HG03571 (cell line): Measurements from ENCODE around the gene SEC16A.

Experiments
- ATAC-seq: cut with Tn5 transposase; IDR thresholded peaks from one replicate; pipeline ENCODE4 v1.9.1; 2021; ENCODE audit not compliant: unreplicated experiment

The SEC16A gene

DNA sequence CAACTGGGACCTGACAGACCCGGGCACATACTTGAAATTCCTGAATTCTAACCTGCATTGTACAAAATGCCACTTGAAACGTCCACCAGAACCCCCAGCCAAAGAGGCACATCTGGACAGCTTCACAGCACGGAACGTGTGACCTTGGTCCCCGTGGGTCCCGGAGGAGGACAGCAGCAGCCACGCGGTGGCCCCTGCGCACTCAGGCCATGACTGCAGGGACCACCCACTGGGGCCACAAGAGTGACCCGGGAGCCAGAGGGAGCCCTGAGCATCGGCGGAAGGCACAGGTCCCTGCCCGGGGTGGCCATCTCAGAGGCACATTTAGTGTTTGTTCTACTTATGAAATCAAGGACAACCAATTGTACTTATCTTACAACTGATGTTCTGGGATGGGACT is 80.8 kb downstream of the SEC16A start:
- no peak for ATAC-seq

DNA sequence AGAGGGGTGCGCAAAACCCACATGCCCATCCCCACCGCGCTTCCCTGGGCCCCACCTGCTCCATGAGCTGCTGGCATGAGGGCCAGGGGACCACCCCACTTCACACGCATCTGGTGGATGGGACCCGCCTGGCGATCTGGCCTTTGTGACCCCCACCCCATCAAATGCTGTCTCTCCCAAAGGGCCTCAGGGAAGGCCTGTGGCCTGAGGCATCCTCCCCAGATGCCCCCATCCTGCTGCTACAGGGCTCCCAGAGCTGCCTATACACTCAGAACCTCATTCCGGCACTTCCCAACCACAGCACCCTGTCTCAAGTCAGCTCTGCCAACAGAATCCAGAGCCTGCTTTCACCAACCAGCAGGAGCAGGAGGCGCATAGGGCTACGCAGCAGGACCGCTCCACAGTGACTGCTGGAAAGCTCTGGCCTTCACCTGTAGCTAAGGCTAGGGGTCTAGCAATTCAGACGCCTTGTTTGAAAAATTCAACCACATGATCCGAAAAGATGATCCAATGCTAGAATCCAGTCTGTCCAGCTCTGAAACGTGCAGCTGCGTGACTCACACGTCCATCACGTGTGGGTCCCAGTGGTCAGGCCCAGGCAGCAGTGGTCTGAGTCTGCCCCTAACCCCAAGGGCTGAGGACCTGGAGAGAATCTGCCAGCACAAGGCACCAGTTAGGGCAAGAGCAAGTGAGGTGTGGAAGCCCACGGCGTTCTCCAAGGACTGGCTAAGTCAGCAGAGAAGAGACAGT is 81.5 kb downstream of the SEC16A start:
- no peak for ATAC-seq

DNA sequence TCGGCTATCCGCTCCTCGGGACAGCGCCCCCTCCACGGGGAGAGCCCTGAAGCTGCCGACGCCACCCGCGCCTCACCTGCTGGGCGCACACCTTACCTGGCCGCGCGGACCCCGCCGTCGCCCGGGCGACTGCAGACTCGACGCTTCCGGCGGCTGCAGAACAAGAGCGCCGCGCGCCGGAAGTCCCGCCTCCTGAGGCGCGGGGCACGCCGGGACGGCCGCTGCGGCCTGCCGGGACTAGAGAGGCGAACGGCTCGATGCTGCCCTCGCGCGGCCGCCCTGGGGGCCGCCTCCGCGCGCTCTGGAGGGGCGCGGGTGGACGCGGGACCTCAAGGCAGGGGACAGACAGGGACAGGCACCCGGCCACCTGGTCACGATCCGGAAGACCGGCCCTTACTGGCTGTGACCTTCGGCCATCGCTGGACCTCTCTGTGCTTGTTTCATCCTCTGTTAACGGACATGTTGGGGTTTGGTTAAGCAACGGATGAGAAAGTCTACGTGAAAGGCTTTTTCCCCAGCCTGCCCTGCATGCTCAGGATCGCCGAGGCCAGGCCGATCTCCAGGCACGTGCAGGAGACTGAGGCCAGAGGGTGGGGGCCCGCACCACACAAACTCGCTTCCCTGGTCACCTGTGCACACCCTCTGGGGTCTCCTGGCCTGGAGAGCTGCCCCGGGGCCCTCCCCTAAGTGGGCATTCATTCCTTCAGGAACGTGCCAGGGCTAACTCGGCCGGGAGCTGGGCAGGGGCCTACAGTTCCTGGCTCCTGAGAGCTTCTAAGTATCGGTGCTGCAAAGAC is 82.6 kb downstream of the SEC16A start, which contains the start of gene SNAPC4:
SNAPC4 (minus strand) TSS at position 133 of the 797 bp plus-strand sequence. CDS start 1,742 bp downstream, outside the sequence.
- ATAC-seq = peak; percentile 63

DNA sequence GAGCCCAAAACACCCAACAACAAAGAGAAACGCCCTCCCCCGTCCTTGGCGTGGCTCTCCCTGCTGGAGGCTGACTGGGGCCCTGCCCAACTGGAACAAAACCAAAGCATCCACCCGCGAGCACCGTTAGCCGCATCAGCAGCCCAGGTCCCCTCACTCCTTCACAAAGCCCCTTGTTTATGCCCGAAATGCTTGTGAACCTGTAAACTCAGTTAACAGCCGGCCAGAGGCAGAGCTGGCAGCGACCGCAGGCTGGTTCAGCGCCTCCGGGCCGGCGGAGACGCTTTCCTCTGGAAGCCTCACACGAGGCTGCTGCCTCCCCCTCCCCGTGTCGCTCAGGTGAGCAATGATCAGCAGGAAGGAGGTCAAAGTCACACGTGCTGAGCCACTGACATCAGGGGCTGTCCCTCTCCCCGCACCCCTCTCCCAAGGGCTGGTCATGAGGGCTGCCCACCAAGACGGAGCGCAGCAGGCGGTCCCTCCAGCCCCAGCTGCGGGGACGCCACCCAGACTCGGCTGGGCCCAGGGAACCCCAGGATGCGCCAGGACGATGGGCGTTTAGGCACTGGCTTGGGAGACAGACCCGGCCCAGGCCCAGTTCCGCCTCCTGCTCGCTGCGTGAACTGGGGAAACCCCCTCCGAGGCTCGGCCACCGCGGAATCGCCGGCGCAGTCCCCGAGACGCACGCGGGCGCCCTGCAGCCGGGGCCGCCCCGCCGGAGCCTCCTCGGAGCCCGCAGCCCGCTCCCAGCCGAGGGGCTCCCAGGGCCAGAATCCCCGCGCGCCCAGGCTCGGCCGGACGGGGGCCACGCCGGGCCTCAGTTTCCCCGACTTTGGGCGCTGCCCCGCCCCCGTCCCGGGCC is 83.4 kb downstream of the SEC16A start:
- peak; percentile 23 for ATAC-seq

DNA sequence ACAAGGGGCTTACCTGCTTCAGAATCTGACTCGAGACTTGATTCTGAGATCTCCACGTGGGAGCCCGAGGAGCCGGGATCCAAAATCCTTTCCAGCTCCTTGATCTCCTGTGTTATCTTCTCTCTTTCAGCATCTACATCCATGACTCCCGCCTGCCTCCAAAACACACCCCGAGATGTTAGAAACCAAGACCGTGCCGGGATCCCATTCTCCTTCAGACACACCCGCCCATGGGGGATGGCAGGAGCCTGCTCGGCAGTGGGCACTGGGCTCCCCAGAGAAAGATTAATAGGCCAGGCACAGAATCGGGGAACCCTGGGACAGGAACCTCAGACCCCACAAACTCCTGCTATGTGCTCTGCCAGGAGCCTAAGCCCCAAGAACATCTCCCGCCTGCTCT is 84.6 kb downstream of the SEC16A start:
- no peak for ATAC-seq

DNA sequence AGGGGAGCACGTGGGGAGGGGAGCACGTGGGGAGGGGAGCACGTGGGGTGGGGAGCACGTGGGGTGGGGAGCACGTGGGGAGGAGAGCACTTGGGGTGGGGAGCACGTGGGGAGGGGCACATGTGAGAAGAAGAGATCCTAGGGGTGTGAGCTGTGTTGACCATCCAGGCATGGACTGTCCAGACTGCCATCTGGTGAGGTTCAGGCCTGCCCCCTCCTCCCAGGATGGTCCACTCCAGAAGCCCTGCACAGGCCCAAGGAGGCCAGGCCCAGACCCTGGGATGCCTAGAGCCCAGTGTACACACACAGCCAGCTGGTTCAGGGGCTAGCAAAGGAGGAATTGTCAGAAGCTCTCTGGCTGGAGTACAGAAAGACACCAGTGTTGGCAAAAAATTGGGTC is 85.2 kb downstream of the SEC16A start:
- no peak for ATAC-seq

DNA sequence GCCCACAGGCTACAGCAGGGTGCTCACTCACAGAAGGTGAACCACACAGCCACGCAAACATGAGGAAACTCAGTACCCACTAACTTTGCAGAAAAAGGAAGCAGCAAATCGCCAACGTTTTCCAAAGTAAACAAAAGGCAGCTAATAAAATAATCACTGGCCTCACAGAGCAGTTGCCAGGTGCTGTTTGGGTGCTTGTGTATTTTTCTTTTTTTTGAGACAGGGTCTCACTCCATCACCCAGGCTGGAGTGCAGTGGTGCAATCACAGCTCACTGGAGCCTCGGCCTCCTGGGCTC is 86.7 kb downstream of the SEC16A start:
- ATAC-seq = no peak

DNA sequence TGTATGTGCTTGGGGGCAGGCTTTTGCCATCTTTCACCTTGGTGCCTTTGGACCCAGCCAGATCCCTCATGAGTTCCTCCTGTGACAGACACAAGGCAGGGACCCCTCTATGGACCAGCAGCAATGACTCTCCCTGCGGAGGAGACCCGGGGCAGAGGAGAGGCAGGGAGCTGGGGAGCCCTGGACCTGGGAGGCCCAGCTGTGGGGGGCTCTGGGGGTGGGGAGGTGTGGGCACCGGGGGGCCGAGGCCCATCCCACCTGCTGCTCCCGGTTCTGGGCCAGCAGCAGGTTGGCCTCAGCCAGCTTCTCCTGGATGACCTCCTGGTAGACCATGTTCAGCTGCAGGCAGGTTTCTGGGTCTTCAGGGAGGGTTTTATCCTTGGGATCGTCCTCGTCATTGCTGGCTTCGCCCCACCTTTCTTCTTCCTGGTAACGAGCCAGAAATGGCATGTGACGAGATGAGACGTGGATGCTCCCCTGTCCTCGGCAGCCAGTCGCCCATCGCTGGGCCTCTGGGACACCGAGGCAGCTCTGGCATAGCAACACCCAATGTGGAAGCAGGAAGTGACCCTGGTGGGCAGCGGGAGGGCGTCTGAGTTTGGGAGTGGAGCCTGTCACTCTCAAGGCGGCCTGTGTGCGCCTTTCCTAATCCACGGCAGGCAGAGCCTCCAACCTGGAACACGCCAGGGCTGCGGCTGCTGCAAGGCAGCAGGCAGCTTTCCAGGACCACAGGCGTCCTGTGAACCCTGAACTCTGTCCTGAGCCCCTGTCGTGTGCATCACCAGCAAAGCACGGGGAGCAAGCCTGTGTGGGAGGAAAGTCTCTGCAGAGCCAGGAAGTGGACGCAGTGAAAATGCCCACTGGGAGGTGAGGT is 87.3 kb downstream of the SEC16A start:
- no peak for ATAC-seq

DNA sequence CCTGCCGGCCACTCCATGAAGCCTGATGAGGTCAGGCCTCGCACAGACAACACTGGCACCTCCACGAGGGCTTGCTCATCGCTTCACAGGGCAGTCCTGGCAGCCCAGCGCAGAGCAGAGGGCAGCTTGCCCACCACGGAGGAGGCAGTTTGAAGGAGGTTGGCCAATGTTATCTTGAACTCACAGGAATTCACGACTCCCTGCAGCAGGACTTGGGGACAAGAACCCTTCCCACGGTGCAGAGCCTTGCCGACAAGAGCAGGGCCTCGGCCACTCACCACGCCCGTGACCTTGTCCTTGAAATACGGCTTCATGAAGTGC is 87.9 kb downstream of the SEC16A start:
- ATAC-seq = no peak

DNA sequence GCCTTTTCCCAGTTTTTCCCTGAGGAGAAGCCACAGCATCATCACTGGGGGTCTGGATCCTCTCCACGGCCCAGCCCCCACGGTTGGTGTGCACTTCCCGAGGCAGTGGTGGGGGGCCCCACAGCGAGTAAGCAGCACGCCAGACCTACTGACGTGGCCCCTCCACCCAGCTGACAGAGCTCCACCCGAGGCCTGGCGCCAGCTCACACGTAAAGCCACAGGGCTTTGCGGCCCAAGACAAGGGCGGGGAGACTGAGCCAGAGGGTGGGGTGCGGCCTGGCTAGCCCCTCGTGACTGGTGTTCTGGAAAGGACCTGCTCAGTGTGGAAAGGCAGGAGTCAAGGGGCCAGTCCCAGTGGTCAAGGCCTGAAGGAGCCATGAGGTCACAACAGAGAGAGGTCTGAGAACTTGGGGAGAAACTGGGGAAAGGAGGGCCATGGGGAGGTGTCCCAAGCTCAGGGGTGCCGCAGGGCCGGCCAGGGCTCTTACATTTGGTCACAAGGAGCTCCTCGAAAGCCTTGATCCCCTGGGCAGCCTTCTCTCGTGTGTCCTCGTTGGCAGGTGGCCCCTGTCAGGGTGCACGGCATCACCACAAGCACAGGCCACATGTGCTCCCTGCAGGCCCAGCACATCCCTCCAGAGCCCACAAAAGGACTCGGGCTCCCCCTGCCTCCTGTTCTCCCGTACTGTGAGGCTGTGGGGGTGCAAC is 88.4 kb downstream of the SEC16A start:
- ATAC-seq = no peak

DNA sequence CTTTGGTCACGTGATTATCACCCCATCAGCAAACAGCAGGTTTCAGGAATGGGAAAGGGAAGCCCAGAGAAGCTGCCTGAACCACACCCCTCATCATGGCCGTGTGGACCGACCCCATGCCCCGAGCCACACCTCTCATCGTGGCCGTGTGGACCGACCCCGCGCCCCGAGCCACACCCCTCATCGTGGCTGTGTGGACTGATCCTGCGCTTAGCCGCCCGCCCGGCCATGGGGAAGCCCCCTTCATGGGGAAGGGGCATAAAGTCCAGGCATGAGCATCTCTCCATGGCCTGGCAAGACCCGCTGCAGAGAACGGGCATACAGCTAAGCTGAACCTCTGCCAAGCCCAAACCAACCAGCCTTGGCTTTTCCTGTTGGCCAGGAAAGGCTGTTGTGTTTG is 89.3 kb downstream of the SEC16A start:
- ATAC-seq = no peak

DNA sequence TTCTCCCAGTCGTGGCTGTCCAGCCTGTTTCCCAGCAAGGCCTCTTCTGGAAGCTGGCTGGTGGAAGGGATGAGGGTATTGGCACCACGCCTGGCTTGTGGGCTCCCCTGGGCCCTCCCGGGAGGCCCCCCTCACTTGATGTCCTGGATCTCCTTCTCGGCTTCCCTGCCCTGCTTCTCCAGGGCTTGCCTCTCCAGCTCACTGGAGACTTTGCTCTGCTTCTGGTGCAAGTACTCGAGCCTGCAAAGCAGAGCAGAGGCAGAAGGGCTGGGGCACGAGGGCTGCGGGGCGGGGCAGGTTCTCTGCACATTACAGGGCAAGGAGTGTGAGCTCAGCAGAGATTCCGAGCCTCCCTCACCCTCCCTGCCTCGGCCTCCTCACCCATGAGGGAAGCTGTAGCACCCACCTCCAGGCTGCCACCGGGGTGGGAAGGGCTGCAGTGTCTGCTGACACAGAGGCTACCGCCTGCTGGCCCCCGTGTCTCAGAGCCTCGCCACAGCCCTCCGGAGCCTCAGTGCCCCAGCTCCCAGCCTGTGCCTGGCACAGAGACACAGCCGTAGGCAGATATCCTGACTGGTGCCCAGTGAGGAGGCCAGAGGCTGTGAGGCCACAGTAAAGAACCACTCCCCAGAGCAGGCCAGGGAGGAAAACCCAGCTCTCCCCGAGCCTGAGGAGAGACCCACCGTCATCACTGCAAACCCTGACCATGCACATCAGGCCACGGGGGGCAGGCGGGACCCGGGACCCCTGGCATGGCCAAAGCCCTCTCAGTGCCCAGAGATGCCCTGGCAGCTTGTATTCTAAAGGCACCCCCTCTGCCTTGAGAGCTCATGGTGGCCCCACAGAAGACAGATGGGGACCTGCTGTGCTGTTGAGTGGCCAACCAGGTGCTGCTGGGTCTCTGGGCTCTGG is 90.0 kb downstream of the SEC16A start:
- ATAC-seq = no peak

DNA sequence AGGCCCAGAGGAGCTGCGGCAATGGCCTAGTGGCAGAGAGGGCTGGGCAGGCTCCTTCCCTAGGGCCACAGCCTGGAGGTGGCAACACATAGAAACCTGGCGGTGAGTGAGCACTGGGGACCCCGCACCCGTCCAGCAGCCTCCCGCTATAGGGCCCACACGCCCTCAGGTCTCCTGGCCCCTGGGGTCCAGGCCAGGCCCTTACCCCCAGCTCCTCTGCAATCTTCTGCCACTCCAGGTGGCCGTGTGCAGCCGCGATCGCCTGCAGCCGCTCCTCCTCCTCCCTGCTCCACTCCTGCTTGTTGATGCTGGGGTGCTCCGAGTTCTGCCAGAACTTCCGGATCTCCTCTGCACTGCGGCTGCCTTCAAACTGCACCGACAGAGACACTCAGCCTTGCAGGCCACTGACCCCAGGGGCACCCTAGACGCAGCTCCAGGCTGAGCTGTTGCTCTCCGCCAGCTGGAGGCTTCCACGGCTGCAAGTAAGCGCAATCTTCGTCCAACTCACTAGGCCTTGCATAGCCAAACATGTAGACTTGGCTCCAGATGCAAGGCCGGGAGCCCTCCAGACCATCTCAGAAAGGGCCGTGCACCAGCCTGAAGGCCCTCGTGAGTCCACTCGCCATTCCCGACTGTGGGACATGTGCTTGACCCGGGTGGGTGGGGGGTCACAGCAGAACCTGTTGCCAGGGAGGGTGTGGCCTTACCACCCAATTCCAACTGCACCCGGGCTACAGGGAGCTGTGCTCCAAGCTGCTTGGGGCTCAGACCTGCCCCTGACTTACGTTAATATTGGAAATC is 90.9 kb downstream of the SEC16A start:
- ATAC-seq = no peak
